ENCODE data around the gene SP110.
"Not testable (repeated sequence)": the region's sequence is repeated elsewhere in the genome, so short reads cannot be mapped to it uniquely, and the experiment has no call there.

SP110 gene

DNA sequence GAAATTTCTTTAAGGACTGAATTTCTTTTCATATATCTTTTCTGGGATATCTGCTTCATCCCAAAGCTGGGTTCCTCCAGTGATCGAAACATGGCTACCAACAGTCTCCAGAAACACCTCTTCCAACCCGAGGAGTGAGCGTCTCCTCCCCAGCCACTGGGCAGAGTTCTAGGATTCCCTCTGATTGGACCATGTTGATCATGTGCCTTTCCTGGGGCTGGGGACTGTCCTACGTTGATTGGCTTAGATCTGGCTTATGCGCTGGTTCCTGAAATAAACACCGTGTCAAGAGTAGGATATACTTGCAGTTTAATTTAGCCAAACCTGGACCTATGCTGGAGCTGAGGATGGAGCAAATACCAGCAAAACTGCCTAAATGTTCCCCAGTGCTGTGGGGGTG lies 95.5 kb downstream of the SP110 start:
- DNase-seq = no peak

DNA sequence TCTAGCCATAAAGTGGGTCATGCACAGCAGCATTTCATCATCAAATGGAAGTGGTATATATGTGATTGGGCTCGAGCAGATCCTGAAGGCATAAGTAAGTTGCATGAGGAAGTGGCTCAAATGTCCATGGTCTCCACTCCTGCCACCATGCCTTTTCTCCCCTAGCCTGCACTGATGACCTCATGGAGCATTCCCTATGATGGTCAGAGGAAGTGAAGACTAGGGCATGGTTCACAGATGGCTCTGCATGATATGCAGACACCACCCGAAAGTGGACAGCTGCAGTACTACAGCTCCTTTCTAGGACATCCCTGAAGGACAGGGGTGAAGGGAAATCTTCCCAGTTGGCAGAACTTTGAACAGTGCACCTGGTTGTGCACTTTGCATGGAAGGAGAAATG lies 99.4 kb downstream of the SP110 start:
- DNase-seq = not testable (repeated sequence)

- not testable (repeated sequence) for DNase-seq
These were observed 100.0 kb downstream of the SP110 start for GRCh38 chr2:230119827-230120226.
